ENCODE results near the gene ZBED3. TPM values are rescaled to one million over a fixed set of nuclear protein-coding genes. Genes with fewer than 3 reads are reported as not detected.
A peak's percentile ranks its signal among the peaks of the same experiment; 100 is the strongest.

The ZBED3 gene
- total and polyA plus RNA-seq, 2 of the 8 experiments (the other 6 are each of a cell fraction or from before 2014, with no cell fraction given): 7.9 to 9.4 TPM

DNA sequence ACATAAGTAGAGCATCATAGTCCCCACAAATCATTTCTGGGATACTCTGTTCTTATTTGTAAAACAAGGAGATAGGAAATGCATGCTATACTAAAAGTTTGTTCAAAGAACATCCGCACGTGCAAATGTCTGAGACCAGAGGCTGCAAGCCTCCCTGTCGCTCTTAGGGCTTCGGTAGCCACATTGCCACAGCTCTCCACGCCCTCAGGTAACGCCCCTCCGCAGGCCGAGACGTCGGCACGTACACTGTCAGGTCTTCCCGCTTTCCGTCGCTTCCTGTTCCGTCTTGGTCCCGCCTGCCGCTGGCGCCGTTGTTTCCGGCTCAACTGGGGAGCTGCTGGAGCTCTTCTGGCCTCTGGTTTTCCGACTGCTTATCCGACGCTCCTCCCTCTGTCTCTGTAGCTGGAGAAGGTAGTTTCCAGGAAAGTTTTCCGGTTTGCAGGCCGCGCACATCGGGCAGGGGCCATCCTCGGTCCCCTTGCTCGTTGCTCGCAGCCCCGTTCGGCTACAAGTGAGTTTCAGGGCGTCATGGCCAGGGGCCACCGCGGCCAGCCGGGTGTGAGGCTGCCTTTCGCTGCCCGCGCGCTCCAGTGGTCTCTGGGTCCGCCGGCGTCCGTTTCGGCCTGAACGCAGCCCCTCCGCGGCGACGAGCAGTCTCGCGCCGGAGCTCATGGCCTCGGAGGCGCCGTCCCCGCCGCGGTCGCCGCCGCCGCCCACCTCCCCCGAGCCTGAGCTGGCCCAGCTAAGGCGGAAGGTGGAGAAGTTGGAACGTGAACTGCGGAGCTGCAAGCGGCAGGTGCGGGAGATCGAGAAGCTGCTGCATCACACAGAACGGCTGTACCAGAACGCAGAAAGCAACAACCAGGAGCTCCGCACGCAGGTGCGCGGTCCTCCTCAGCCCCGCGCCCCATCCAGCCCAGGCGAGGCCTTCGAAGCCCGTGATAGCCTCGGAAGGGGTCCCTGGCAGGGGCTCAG is 56.7 kb downstream of the ZBED3 start, which contains the start of gene AGGF1:
Gene AGGF1 (plus strand): TSS at position 308 of the 975 bp plus-strand sequence. CDS start 363 bp downstream, at position 671.
- 4% methylated on average over 82 of the region's 82 CpGs; no CpG with 5 or more reads in 1 of the 2 experiments for WGBS, 2 experiments (ENCODE audit: extremely low coverage in 1 of 2, insufficient coverage in 1 of 2, insufficient read length in 1 of 2, insufficient replicate concordance in 2 of 2, low coverage in 1 of 2, low lambda C conversion rate in 2 of 2, missing lambda C conversion rate in 1 of 2)
- Histone ChIP-seq H3K23me2 (ENCODE audit: low read depth, low read length) (peaks cover 5% of the 10 kb centered on the region; the same call in 1 of the 2 replicates), H2AK5ac (ENCODE audit: low read depth, low read length) (no peak within 1 kb of the TSS), H4K5ac (ENCODE audit: insufficient read length, low read depth, low read length) (peak within 1 kb of the TSS; percentile 55), H3K27ac (ENCODE audit: low read depth, low read length) (peak within 1 kb of the TSS; percentile 48; the same call in 1 of the 2 replicates), H3K4ac (replicated peaks; ENCODE audit: insufficient read length, low read depth, low read length) (peak within 1 kb of the TSS; percentile 66), H3K79me1 (ENCODE audit: low read depth, low read length) (no peaks in the 10 kb centered on the region; the same call in 1 of the 2 replicates), H3K23ac (ENCODE audit: insufficient read length) (no peak within 1 kb of the TSS), H3K4me3 (ENCODE audit: extremely low read depth in 1 of 4, insufficient read depth in 2 of 4, low read depth in 3 of 4, low read length in 4 of 4) (peak within 1 kb of the TSS; percentile 63 to 82 (median 70)), H2BK120ac (replicated peaks; ENCODE audit: low read depth, low read length) (no peak within 1 kb of the TSS), H2AFZ (ENCODE audit: low read length) (peak within 1 kb of the TSS; percentile 63), H3K14ac (ENCODE audit: insufficient read length) (no peak within 1 kb of the TSS), H3K36me3 (ENCODE audit: control insufficient read depth in 2 of 4, insufficient read depth in 4 of 4, low read length in 3 of 4) (peaks cover 0 to 4% (median 2%) of the 10 kb centered on the region in 4 experiments; a peak in 2 of 8 replicates), H3K18ac (ENCODE audit: extremely low read depth, low read length) (peak within 1 kb of the TSS; percentile 63; the same call in 1 of the 2 replicates), H2BK5ac (ENCODE audit: low read depth, low read length) (0 out of 2 replicates have a peak within 1 kb of the TSS, but pooled peaks have one; percentile 27), H4K91ac (replicated peaks; ENCODE audit: insufficient read length, low read length) (peak within 1 kb of the TSS; percentile 82), H2BK15ac (ENCODE audit: low read length) (no peak within 1 kb of the TSS), H4K8ac (ENCODE audit: extremely low read depth, insufficient read depth, low read length) (peak within 1 kb of the TSS; percentile 94), H3K4me1 (replicated peaks in 1 of 4; ENCODE audit: control insufficient read depth in 3 of 4, insufficient read depth in 4 of 4, low read length in 3 of 4) (peaks cover 0 to 7% (median 0%) of the 10 kb centered on the region in 4 experiments; a peak in 1 of 7 replicates), H3K9ac (replicated peaks in 1 of 4; ENCODE audit: extremely low read depth in 1 of 4, low read depth in 3 of 4, low read length in 3 of 4) (peak within 1 kb of the TSS; percentile 37 to 84 (median 72)), H3K56ac (replicated peaks; ENCODE audit: insufficient read length, low read depth, low read length) (peak within 1 kb of the TSS; percentile 63), H3K9me3 (ENCODE audit: insufficient read depth in 2 of 2, low read depth in 1 of 2, low read length in 1 of 2) (peaks cover 17 to 18% of the 10 kb centered on the region in 2 experiments), H3K79me2 (ENCODE audit: control insufficient read depth in 1 of 2, insufficient read depth in 2 of 2, low read length in 2 of 2) (no peaks in the 10 kb centered on the region), H4K20me1 (replicated peaks in 1 of 2; ENCODE audit: control insufficient read depth in 1 of 2, insufficient read depth in 2 of 2, low read length in 2 of 2) (peaks cover 2 to 4% of the 10 kb centered on the region in 2 experiments), H3K27me3 (replicated peaks in 1 of 4; ENCODE audit: control insufficient read depth in 3 of 4, extremely low read depth in 1 of 4, insufficient read depth in 3 of 4, low read length in 3 of 4) (peaks cover 0 to 7% (median 3%) of the 10 kb centered on the region in 4 experiments; a peak in 4 of 7 replicates), H2BK12ac (ENCODE audit: low read depth, low read length) (peak within 1 kb of the TSS; percentile 88; the same call in 1 of the 2 replicates), H2BK20ac (ENCODE audit: low read length) (no peak within 1 kb of the TSS), H3K4me2 (ENCODE audit: insufficient read depth in 1 of 2, low read depth in 2 of 2, low read length in 2 of 2) (peak within 1 kb of the TSS; percentile 66 to 84)
- FAIRE-seq (peak; percentile 65), DNase-seq (ENCODE audit: low read depth in 1 of 2, low spot score in 2 of 2) (peak; percentile 79 to 85)
- ChIA-PET CTCF (ENCODE audit: partially characterized antibody) (interaction anchor here (0.5 to 1.9 kb wide), 7 partner anchors 47 to 569 kb away, joined by 3 to 6 read pairs (median 4); no protein-coding TSS in a partner anchor), POLR2A (ENCODE audit: partially characterized antibody) (interaction anchor here (0.8 to 1.9 kb wide), 10 partner anchors 12 to 226 kb away, joined by 3 to 17 read pairs (median 4); partner anchors contain the start of gene ZBED3)
- peak; percentile 89; the same call in 1 of the 2 replicates for TF ChIP-seq GABPA (IDR thresholded peaks at IDR 0.05; ENCODE audit: borderline replicate concordance, insufficient read depth, low read length)
- peak; percentile 32; the same call in 1 of the 2 replicates for TF ChIP-seq TBP (IDR thresholded peaks at IDR 0.05; ENCODE audit: low read depth, low read length)
- TF ChIP-seq RBBP5 (IDR thresholded peaks at IDR 0.05; ENCODE audit: borderline replicate concordance, low read depth, low read length): 0 out of 2 replicates have a peak, but pooled peaks have one; percentile 55
- TF ChIP-seq EP300 (IDR thresholded peaks at IDR 0.05; ENCODE audit: borderline replicate concordance in 1 of 2, low read depth in 2 of 2, low read length in 2 of 2): no peak
- no peak for TF ChIP-seq SAP30 (IDR thresholded peaks at IDR 0.05; ENCODE audit: insufficient read depth, insufficient replicate concordance, low read length)
- no peak for TF ChIP-seq SUZ12 (IDR thresholded peaks at IDR 0.05; ENCODE audit: low read length)
- no peak for TF ChIP-seq RAD21 (IDR thresholded peaks at IDR 0.05 in 1 of 2, conservative IDR thresholded peaks at IDR 0.05 in 1 of 2; ENCODE audit: low read depth in 2 of 2, low read length in 2 of 2)
